Measurements from ENCODE around the gene STAT4.

The STAT4 gene

DNA sequence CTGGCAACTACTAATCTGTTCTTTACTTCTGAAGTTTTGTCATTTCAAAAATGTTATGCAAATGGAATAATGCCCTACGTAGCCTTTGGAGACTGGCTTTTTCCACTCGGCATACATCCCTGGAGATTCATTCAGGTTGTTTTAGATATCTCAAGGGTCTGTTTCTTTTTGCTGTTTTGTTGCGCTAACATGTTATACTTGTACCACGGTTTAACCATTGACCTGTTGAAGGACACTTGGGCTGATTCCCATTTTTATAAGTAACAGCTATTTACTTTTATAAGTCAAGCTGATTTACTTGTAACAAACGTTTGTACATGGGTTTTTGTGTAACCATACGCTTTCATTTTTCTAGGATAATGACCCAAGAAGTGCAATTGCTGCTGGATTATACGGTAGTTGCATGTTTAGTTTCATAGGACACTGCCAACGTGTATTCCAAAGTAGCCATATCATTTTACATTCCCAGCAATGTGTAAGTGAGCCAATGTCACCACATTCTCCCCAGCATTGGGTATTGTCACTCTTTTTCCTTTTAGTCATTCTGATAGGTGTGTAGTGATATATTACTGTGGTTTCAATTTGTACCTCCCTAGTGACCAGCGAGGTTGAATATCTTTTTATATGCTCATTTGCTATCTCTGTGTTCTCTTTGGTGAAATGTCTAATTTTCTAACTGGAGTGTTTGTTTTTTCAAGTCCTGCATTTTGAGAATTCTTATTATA is 36.5 kb upstream of the STAT4 start:
- Histone ChIP-seq H3K9me3 (ENCODE audit: insufficient read depth, low read length) (no peaks in the 10 kb centered on the region), H3K9me2 (replicated peaks; ENCODE audit: insufficient read depth, low read length) (no peaks in the 10 kb centered on the region), H3K4me2 (ENCODE audit: low read depth, low read length, poor library complexity, severe bottlenecking) (no peak overlapping the region), H3K4me3 (ENCODE audit: insufficient read depth, low read length, poor library complexity, severe bottlenecking) (no peak overlapping the region), H3K9ac (ENCODE audit: low read length) (no peak overlapping the region), H3K36me3 (ENCODE audit: low read length) (no peaks in the 10 kb centered on the region), H3K27ac (ENCODE audit: low read depth, low read length) (no peak overlapping the region), H4K20me1 (ENCODE audit: low read depth, low read length) (no peaks in the 10 kb centered on the region), H3K79me2 (ENCODE audit: insufficient read depth, low read length) (no peaks in the 10 kb centered on the region), H3F3A (ENCODE audit: insufficient read depth) (no peaks in the 10 kb centered on the region), H2AFZ (ENCODE audit: low read depth, low read length, severe bottlenecking) (no peak overlapping the region), H3K27me3 (ENCODE audit: low read length) (no peaks in the 10 kb centered on the region)
- no peak for TF ChIP-seq EZH2phosphoT487 (conservative IDR thresholded peaks at IDR 0.05; ENCODE audit: low read length)
- TF ChIP-seq, protein P1, sequence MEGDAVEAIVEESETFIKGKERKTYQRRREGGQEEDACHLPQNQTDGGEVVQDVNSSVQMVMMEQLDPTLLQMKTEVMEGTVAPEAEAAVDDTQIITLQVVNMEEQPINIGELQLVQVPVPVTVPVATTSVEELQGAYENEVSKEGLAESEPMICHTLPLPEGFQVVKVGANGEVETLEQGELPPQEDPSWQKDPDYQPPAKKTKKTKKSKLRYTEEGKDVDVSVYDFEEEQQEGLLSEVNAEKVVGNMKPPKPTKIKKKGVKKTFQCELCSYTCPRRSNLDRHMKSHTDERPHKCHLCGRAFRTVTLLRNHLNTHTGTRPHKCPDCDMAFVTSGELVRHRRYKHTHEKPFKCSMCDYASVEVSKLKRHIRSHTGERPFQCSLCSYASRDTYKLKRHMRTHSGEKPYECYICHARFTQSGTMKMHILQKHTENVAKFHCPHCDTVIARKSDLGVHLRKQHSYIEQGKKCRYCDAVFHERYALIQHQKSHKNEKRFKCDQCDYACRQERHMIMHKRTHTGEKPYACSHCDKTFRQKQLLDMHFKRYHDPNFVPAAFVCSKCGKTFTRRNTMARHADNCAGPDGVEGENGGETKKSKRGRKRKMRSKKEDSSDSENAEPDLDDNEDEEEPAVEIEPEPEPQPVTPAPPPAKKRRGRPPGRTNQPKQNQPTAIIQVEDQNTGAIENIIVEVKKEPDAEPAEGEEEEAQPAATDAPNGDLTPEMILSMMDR (IDR thresholded peaks at IDR 0.05; ENCODE audit: insufficient read depth, low read length, poor library complexity, severe bottlenecking): no peak

DNA sequence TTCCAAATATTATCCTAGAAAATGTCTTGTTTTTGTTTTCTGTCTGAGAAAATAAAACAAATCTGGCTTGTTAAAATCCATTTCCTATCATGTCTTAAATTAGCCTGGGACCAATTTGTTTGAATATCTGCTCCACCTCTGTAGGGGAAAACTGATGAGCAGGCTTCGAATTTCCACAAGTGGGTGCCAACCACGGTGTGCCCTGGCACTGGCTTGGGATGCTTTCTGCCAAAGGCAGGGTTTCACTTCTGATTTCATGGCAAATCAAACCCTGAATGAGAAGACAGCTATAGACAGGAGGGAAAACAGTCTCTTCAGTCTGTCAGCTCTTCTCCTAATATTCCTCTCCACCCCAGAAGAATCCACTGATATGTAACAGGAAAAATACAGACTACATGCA is 33.7 kb upstream of the STAT4 start:
- H3K36me3 ChIP-seq (ENCODE audit: low read length): no peaks in the 10 kb centered on the region
- no peak overlapping the region for H3K27ac ChIP-seq (ENCODE audit: low read depth, low read length)
- H3K9me2 ChIP-seq (replicated peaks; ENCODE audit: insufficient read depth, low read length): no peaks in the 10 kb centered on the region
- H2AFZ ChIP-seq (ENCODE audit: low read depth, low read length, severe bottlenecking): no peak overlapping the region
- no peaks in the 10 kb centered on the region for H3K9me3 ChIP-seq (ENCODE audit: insufficient read depth, low read length)
- TF ChIP-seq, protein P1 (IDR thresholded peaks at IDR 0.05; ENCODE audit: insufficient read depth, low read length, poor library complexity, severe bottlenecking): no peak
- TF ChIP-seq EZH2phosphoT487 (conservative IDR thresholded peaks at IDR 0.05; ENCODE audit: low read length): no peak
- no peaks in the 10 kb centered on the region for H3K27me3 ChIP-seq (ENCODE audit: low read length)
- H3K4me2 ChIP-seq (ENCODE audit: low read depth, low read length, poor library complexity, severe bottlenecking): no peak overlapping the region
- no peaks in the 10 kb centered on the region for H3K79me2 ChIP-seq (ENCODE audit: insufficient read depth, low read length)
- no peaks in the 10 kb centered on the region for H4K20me1 ChIP-seq (ENCODE audit: low read depth, low read length)
- H3K9ac ChIP-seq (ENCODE audit: low read length): no peak overlapping the region
- no peaks in the 10 kb centered on the region for H3F3A ChIP-seq (ENCODE audit: insufficient read depth)
- H3K4me3 ChIP-seq (ENCODE audit: insufficient read depth, low read length, poor library complexity, severe bottlenecking): no peak overlapping the region

DNA sequence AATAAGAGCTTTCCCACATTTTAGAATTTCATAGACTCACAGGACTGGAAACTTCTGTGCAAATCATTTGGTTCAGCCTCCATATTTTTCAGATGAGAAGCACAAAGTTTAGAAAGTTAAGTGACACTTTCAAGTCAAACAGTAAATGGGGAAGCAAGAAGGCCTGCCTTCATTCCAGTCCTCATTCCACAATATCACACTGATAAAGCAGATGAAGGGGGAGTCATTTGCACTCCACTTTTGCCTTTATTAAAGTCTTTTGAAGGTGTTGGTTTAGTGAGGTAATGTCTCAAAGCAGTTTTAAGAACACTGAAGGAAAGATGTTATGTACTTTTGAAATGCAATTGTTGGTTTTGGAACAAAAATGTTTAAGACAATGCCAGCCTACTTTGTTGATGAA is 32.7 kb upstream of the STAT4 start:
- Histone ChIP-seq H3K9me3 (ENCODE audit: insufficient read depth, low read length) (no peaks in the 10 kb centered on the region), H3K27ac (ENCODE audit: low read depth, low read length) (no peak overlapping the region), H3K4me3 (ENCODE audit: insufficient read depth, low read length, poor library complexity, severe bottlenecking) (no peak overlapping the region), H3K9me2 (replicated peaks; ENCODE audit: insufficient read depth, low read length) (no peaks in the 10 kb centered on the region), H3F3A (ENCODE audit: insufficient read depth) (no peaks in the 10 kb centered on the region), H3K9ac (ENCODE audit: low read length) (no peak overlapping the region), H3K4me2 (ENCODE audit: low read depth, low read length, poor library complexity, severe bottlenecking) (no peak overlapping the region), H2AFZ (ENCODE audit: low read depth, low read length, severe bottlenecking) (no peak overlapping the region), H3K36me3 (ENCODE audit: low read length) (no peaks in the 10 kb centered on the region), H4K20me1 (ENCODE audit: low read depth, low read length) (no peaks in the 10 kb centered on the region), H3K27me3 (ENCODE audit: low read length) (no peaks in the 10 kb centered on the region), H3K79me2 (ENCODE audit: insufficient read depth, low read length) (no peaks in the 10 kb centered on the region)
- TF ChIP-seq, protein P1 (IDR thresholded peaks at IDR 0.05; ENCODE audit: insufficient read depth, low read length, poor library complexity, severe bottlenecking): no peak
- no peak for TF ChIP-seq EZH2phosphoT487 (conservative IDR thresholded peaks at IDR 0.05; ENCODE audit: low read length)
